Neural progenitor cell (in vitro differentiated cells): ENCODE measurements around the gene BTG4. TPM values are rescaled to one million over a fixed set of nuclear protein-coding genes. Genes with fewer than 3 reads are reported as not detected.
A peak's percentile ranks its signal among the peaks of the same experiment; 100 is the strongest.

Experiments used
- DNase-seq: peaks from one replicate; pipeline ENCODE4 v3.0.0-alpha.2; 2016; ENCODE audit warnings: low spot score
- H2AFZ ChIP-seq: fragments of 200-600 bp; sonication (generic); replicated peaks from 2 replicates; pipeline ENCODE4 v1.6.1; 2016; ENCODE audit warnings: antibody characterized with exemption
- H3F3A ChIP-seq: fragments of 200-600 bp; sonication (generic); 2 replicates; pipeline ENCODE4 v1.6.1; 2016; ENCODE audit warnings: antibody characterized with exemption, low read depth
- H3K27ac ChIP-seq: fragments of 200-600 bp; sonication (generic); 2 replicates; pipeline ENCODE4 v1.5.1; 2016; ENCODE audit warnings: mild to moderate bottlenecking
- H3K27me3 ChIP-seq: fragments of 200-600 bp; sonication (generic); 2 replicates; pipeline ENCODE4 v1.6.1; 2016; ENCODE audit warnings: mild to moderate bottlenecking, moderate library complexity
- H3K36me3 ChIP-seq: fragments of 200-600 bp; sonication (generic); 2 replicates; pipeline ENCODE4 v1.5.1; 2016
- H3K4me1 ChIP-seq: fragments of 200-600 bp; sonication (generic); 2 replicates; pipeline ENCODE4 v1.6.1; 2016; ENCODE audit warnings: mixed run types
- H3K4me2 ChIP-seq: fragments of 200-600 bp; sonication (generic); 2 replicates; pipeline ENCODE4 v1.6.1; 2016
- H3K4me3 ChIP-seq: fragments of 200-600 bp; sonication (generic); 2 replicates; pipeline ENCODE4 v1.5.1; 2016
- H3K79me2 ChIP-seq: fragments of 200-600 bp; sonication (generic); 2 replicates; pipeline ENCODE4 v1.6.1; 2016; ENCODE audit warnings: low read depth
- H3K9ac ChIP-seq: fragments of 200-600 bp; sonication (generic); 2 replicates; pipeline ENCODE4 v1.6.1; 2016
- H3K9me3 ChIP-seq: fragments of 200-600 bp; sonication (generic); 2 replicates; pipeline ENCODE4 v1.5.1; 2016; ENCODE audit warnings: low read depth
- H4K20me1 ChIP-seq: fragments of 200-600 bp; sonication (generic); 2 replicates; pipeline ENCODE4 v1.6.1; 2016; ENCODE audit warnings: low read depth
- H3K27ac Mint-ChIP-seq: 3 replicates; pipeline ENCODE4 v1.8.0; 2021; ENCODE audit warnings: mixed read lengths
- H3K27me3 Mint-ChIP-seq: 2 replicates; pipeline ENCODE4 v1.8.0; 2022; ENCODE audit warnings: low read depth, mild to moderate bottlenecking, inconsistent platforms, moderate library complexity, mixed read lengths; ENCODE audit not compliant: insufficient read depth
- H3K36me3 Mint-ChIP-seq: 3 replicates; pipeline ENCODE4 v1.8.0; 2021; ENCODE audit warnings: mixed read lengths
- H3K4me1 Mint-ChIP-seq: 3 replicates; pipeline ENCODE4 v1.8.0; 2021; ENCODE audit warnings: mixed read lengths
- H3K4me3 Mint-ChIP-seq: 3 replicates; pipeline ENCODE4 v1.8.0; 2021; ENCODE audit warnings: mild to moderate bottlenecking, moderate library complexity, mixed read lengths
- H3K9me3 Mint-ChIP-seq: 3 replicates; pipeline ENCODE4 v1.8.0; 2020; ENCODE audit warnings: mixed read lengths
- CTCF ChIP-seq: fragments of 200-600 bp; sonication (generic); IDR thresholded peaks from 2 replicates; pipeline ENCODE4 v1.5.1; 2017; ENCODE audit warnings: antibody characterized with exemption, mild to moderate bottlenecking
- EZH2 ChIP-seq: fragments of 200-600 bp; sonication (generic); IDR thresholded peaks from 2 replicates; pipeline ENCODE4 v1.6.1; 2017; ENCODE audit warnings: antibody characterized with exemption, mild to moderate bottlenecking, moderate library complexity
- EZH2phosphoT487 ChIP-seq: fragments of 200-600 bp; sonication (generic); IDR thresholded peaks from 2 replicates; pipeline ENCODE4 v1.6.1; 2017; ENCODE audit warnings: antibody characterized with exemption
- total RNA-seq: library from RNA; depleted of rRNA; stranded (reverse); fragments of >200 nt; gene quantifications from 2 replicates; pipeline ENCODE4 v1.2.3, GENCODE V29; 2015; ENCODE audit warnings: low replicate concordance

The BTG4 gene
- total RNA-seq, 1 donor from 2014 or later, result not detected

GRCh38 chr11:111494040-111494439 lies 18.1 kb downstream of the BTG4 start:
- Histone ChIP-seq H3K36me3 (no peaks in the 10 kb centered on the region), H3K4me3 (no peak overlapping the region), H3K9ac (no peak overlapping the region), H3K4me1 (peaks cover 6% of the 10 kb centered on the region), H4K20me1 (peaks cover 11% of the 10 kb centered on the region), H3K27ac (no peak overlapping the region), H3K9me3 (no peaks in the 10 kb centered on the region), H3K27me3 (peaks cover 90% of the 10 kb centered on the region), H3K79me2 (no peaks in the 10 kb centered on the region), H3K4me2 (peak overlapping the region; percentile 12), H3F3A (no peaks in the 10 kb centered on the region), H2AFZ (no peak overlapping the region)
- Mint-ChIP-seq H3K36me3 (no peaks in the 10 kb centered on the region), H3K27ac (no peak overlapping the region), H3K4me1 (peaks cover 4% of the 10 kb centered on the region), H3K9me3 (peaks cover 6% of the 10 kb centered on the region), H3K27me3 (peaks cover 9% of the 10 kb centered on the region), H3K4me3 (no peak overlapping the region)
- DNase-seq, result peak; percentile 60
- TF ChIP-seq CTCF (no peak), EZH2phosphoT487 (peak; percentile 81), EZH2 (no peak)

GRCh38 chr11:111490496-111490895 lies 21.7 kb downstream of the BTG4 start:
- Mint-ChIP-seq H3K4me3 (no peak overlapping the region), H3K9me3 (peaks cover 20% of the 10 kb centered on the region)

GRCh38 chr11:111483431-111483830 lies 28.8 kb downstream of the BTG4 start:
- Mint-ChIP-seq H3K27ac (no peak overlapping the region), H3K4me3 (no peak overlapping the region), H3K9me3 (peaks cover 27% of the 10 kb centered on the region), H3K4me1 (no peaks in the 10 kb centered on the region), H3K36me3 (peaks cover 2% of the 10 kb centered on the region), H3K27me3 (peaks cover 2% of the 10 kb centered on the region)
- H3K9ac ChIP-seq, result no peak overlapping the region
- H4K20me1 ChIP-seq, result no peaks in the 10 kb centered on the region
- H3K79me2 ChIP-seq, result no peaks in the 10 kb centered on the region
- no peak overlapping the region for H2AFZ ChIP-seq
- peaks cover 20% of the 10 kb centered on the region for H3K27me3 ChIP-seq
- H3K9me3 ChIP-seq, result peaks cover 11% of the 10 kb centered on the region
- TF ChIP-seq EZH2phosphoT487, result no peak
- TF ChIP-seq CTCF, result no peak
- no peak for TF ChIP-seq EZH2
- no peak overlapping the region for H3K4me3 ChIP-seq
- no peaks in the 10 kb centered on the region for H3K4me1 ChIP-seq
- H3K27ac ChIP-seq, result no peak overlapping the region
- H3K36me3 ChIP-seq, result peaks cover 3% of the 10 kb centered on the region
- H3F3A ChIP-seq, result no peaks in the 10 kb centered on the region
- no peak for DNase-seq
- H3K4me2 ChIP-seq, result no peak overlapping the region

More at GRCh38 chr11:111490496-111490895, 21.7 kb downstream of the BTG4 start:
- Histone ChIP-seq H3F3A (no peaks in the 10 kb centered on the region), H3K9me3 (peaks cover 5% of the 10 kb centered on the region), H3K36me3 (peaks cover 3% of the 10 kb centered on the region), H3K4me3 (no peak overlapping the region), H3K9ac (no peak overlapping the region), H3K27ac (no peak overlapping the region), H3K27me3 (peaks cover 61% of the 10 kb centered on the region), H2AFZ (no peak overlapping the region), H3K4me1 (peaks cover 6% of the 10 kb centered on the region), H3K4me2 (no peak overlapping the region), H4K20me1 (peaks cover 11% of the 10 kb centered on the region), H3K79me2 (no peaks in the 10 kb centered on the region)
- DNase-seq, result no peak
- Mint-ChIP-seq H3K27ac (no peak overlapping the region), H3K4me1 (peaks cover 4% of the 10 kb centered on the region), H3K27me3 (peaks cover 9% of the 10 kb centered on the region), H3K36me3 (peaks cover 2% of the 10 kb centered on the region)
- TF ChIP-seq EZH2phosphoT487, result no peak
- TF ChIP-seq CTCF, result no peak
- TF ChIP-seq EZH2, result no peak
